GM23248 (cell line): ENCODE data around the gene SH3GL1.

Source experiments
- EZH2 ChIP-seq: fragments of 200-600 bp; sonication (generic); IDR thresholded peaks from 2 replicates; pipeline ENCODE4 v1.6.1; 2018; ENCODE audit warnings: antibody characterized with exemption, mild to moderate bottlenecking; ENCODE audit not compliant: insufficient read depth, poor library complexity, severe bottlenecking
- EZH2phosphoT487 ChIP-seq: fragments of 200-600 bp; sonication (generic); IDR thresholded peaks from 2 replicates; pipeline ENCODE4 v1.6.1; 2018; ENCODE audit warnings: antibody characterized with exemption, moderate library complexity, mild to moderate bottlenecking, low read depth; ENCODE audit not compliant: insufficient read depth

- no peak for TF ChIP-seq EZH2
- no peak for TF ChIP-seq EZH2phosphoT487
Observed at GRCh38 chr19:4447327-4448146, 47.2 kb upstream of the SH3GL1 start.
